Loucy (cell line): ENCODE data around the gene CACNA1D.

Experiments used
- H2AFZ ChIP-seq: fragments of 200-600 bp; sonication (generic); 2 replicates; pipeline ENCODE4 v1.6.0; 2016; ENCODE audit warnings: antibody characterized with exemption, mild to moderate bottlenecking, low read length, moderate library complexity
- H3F3A ChIP-seq: fragments of 200-600 bp; 2 replicates; pipeline ENCODE4 v1.6.0; 2016; ENCODE audit warnings: antibody characterized with exemption, low read depth, mild to moderate bottlenecking
- H3K27me3 ChIP-seq: fragments of 200-600 bp; sonication (generic); 2 replicates; pipeline ENCODE4 v1.6.1; 2014; ENCODE audit warnings: low read length, mild to moderate bottlenecking; ENCODE audit not compliant: insufficient read depth, poor library complexity, severe bottlenecking
- H3K36me3 ChIP-seq: fragments of 200-600 bp; sonication (generic); 2 replicates; pipeline ENCODE4 v1.6.1; 2016; ENCODE audit warnings: low read length; ENCODE audit not compliant: insufficient read depth
- H3K4me1 ChIP-seq: fragments of 200-600 bp; sonication (generic); 2 replicates; pipeline ENCODE4 v1.5.1; 2014; ENCODE audit warnings: low read length, mild to moderate bottlenecking; ENCODE audit not compliant: insufficient read depth, poor library complexity, severe bottlenecking
- H3K4me2 ChIP-seq: fragments of 200-600 bp; sonication (generic); 2 replicates; pipeline ENCODE4 v1.6.0; 2014; ENCODE audit warnings: antibody characterized with exemption, low read length, low read depth, mild to moderate bottlenecking; ENCODE audit not compliant: poor library complexity, severe bottlenecking
- H3K4me3 ChIP-seq: fragments of 200-600 bp; sonication (generic); 2 replicates; pipeline ENCODE4 v1.5.1; 2014; ENCODE audit warnings: low read length, mild to moderate bottlenecking, mixed read lengths; ENCODE audit not compliant: poor library complexity, severe bottlenecking
- H3K79me2 ChIP-seq: fragments of 200-600 bp; sonication (generic); 2 replicates; pipeline ENCODE4 v1.6.1; 2014; ENCODE audit warnings: low read length; ENCODE audit not compliant: insufficient read depth
- H3K9ac ChIP-seq: fragments of 200-600 bp; sonication (generic); 2 replicates; pipeline ENCODE4 v1.6.0; 2014; ENCODE audit warnings: mild to moderate bottlenecking, low read depth, low read length, moderate library complexity; ENCODE audit not compliant: poor library complexity, severe bottlenecking
- H3K9me2 ChIP-seq: fragments of 200-600 bp; sonication (generic); replicated peaks from 2 replicates; pipeline ENCODE4 v1.6.1; 2016; ENCODE audit warnings: low read depth, low read length, mixed read lengths
- H3K9me3 ChIP-seq: fragments of 200-600 bp; sonication (generic); 2 replicates; pipeline ENCODE4 v1.6.1; 2014; ENCODE audit warnings: mild to moderate bottlenecking, antibody characterized with exemption, low read length, low read depth; ENCODE audit not compliant: insufficient read depth
- H4K20me1 ChIP-seq: fragments of 200-600 bp; sonication (generic); 2 replicates; pipeline ENCODE4 v1.6.0; 2014; ENCODE audit warnings: antibody characterized with exemption, low read length, mild to moderate bottlenecking; ENCODE audit not compliant: insufficient read depth, poor library complexity, severe bottlenecking
- EZH2phosphoT487 ChIP-seq: fragments of 200-600 bp; IDR thresholded peaks from 2 replicates; pipeline ENCODE4 v1.6.1; 2018; ENCODE audit warnings: antibody characterized with exemption, mild to moderate bottlenecking, moderate library complexity, borderline replicate concordance
- TF ChIP-seq, protein P1 (sequence below): fragments of 200-600 bp; sonication (generic); conservative IDR thresholded peaks from 2 replicates; pipeline ENCODE4 v1.5.1; 2014; ENCODE audit warnings: mild to moderate bottlenecking, antibody characterized with exemption, low read length

CACNA1D gene

GRCh38 chr3:53585049-53585448 lies 90.6 kb downstream of the CACNA1D start:
- H3K79me2 ChIP-seq, result no peaks in the 10 kb centered on the region
- no peaks in the 10 kb centered on the region for H4K20me1 ChIP-seq
- H3K4me2 ChIP-seq, result no peak overlapping the region
- H3K36me3 ChIP-seq, result no peaks in the 10 kb centered on the region
- no peaks in the 10 kb centered on the region for H3K27me3 ChIP-seq
- no peak overlapping the region for H3K4me3 ChIP-seq
- no peak for TF ChIP-seq EZH2phosphoT487
- TF ChIP-seq, protein P1, sequence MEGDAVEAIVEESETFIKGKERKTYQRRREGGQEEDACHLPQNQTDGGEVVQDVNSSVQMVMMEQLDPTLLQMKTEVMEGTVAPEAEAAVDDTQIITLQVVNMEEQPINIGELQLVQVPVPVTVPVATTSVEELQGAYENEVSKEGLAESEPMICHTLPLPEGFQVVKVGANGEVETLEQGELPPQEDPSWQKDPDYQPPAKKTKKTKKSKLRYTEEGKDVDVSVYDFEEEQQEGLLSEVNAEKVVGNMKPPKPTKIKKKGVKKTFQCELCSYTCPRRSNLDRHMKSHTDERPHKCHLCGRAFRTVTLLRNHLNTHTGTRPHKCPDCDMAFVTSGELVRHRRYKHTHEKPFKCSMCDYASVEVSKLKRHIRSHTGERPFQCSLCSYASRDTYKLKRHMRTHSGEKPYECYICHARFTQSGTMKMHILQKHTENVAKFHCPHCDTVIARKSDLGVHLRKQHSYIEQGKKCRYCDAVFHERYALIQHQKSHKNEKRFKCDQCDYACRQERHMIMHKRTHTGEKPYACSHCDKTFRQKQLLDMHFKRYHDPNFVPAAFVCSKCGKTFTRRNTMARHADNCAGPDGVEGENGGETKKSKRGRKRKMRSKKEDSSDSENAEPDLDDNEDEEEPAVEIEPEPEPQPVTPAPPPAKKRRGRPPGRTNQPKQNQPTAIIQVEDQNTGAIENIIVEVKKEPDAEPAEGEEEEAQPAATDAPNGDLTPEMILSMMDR, result no peak
- H2AFZ ChIP-seq, result no peak overlapping the region
- H3K9me2 ChIP-seq, result no peaks in the 10 kb centered on the region
- no peaks in the 10 kb centered on the region for H3F3A ChIP-seq
- H3K9ac ChIP-seq, result no peak overlapping the region
- no peaks in the 10 kb centered on the region for H3K9me3 ChIP-seq
- peaks cover 19% of the 10 kb centered on the region for H3K4me1 ChIP-seq

- H2AFZ ChIP-seq, result no peak overlapping the region
Measured at GRCh38 chr3:53585627-53586026, 91.2 kb downstream of the CACNA1D start.

GRCh38 chr3:53588122-53588521 lies 93.7 kb downstream of the CACNA1D start:
- H3K9me2 ChIP-seq, result no peaks in the 10 kb centered on the region
- no peaks in the 10 kb centered on the region for H3K9me3 ChIP-seq
- TF ChIP-seq, protein P1, result no peak
- TF ChIP-seq EZH2phosphoT487, result no peak
- no peaks in the 10 kb centered on the region for H3K36me3 ChIP-seq
- H3K4me3 ChIP-seq, result no peak overlapping the region
- H3K9ac ChIP-seq, result no peak overlapping the region
- no peaks in the 10 kb centered on the region for H3K79me2 ChIP-seq
- no peaks in the 10 kb centered on the region for H3K27me3 ChIP-seq
- H3K4me2 ChIP-seq, result no peak overlapping the region
- H4K20me1 ChIP-seq, result no peaks in the 10 kb centered on the region
- H3F3A ChIP-seq, result no peaks in the 10 kb centered on the region
- H2AFZ ChIP-seq, result no peak overlapping the region
- no peaks in the 10 kb centered on the region for H3K4me1 ChIP-seq

More at GRCh38 chr3:53585627-53586026, 91.2 kb downstream of the CACNA1D start:
- Histone ChIP-seq H3K9ac (no peak overlapping the region), H3K9me2 (no peaks in the 10 kb centered on the region), H3K4me1 (peaks cover 19% of the 10 kb centered on the region), H3K4me3 (no peak overlapping the region), H3K9me3 (no peaks in the 10 kb centered on the region), H3K79me2 (no peaks in the 10 kb centered on the region), H3F3A (no peaks in the 10 kb centered on the region), H3K4me2 (no peak overlapping the region), H4K20me1 (no peaks in the 10 kb centered on the region), H3K36me3 (no peaks in the 10 kb centered on the region), H3K27me3 (no peaks in the 10 kb centered on the region)
- TF ChIP-seq, protein P1, result no peak
- no peak for TF ChIP-seq EZH2phosphoT487
